Measurements from ENCODE around the gene ZGPAT.

Gene ZGPAT

GRCh38 chr20:63678667-63679465 lies 29.0 kb upstream of the ZGPAT start:
- no peak for DNase-seq

GRCh38 chr20:63679799-63680305 lies 28.0 kb upstream of the ZGPAT start:
- DNase-seq, result no peak

GRCh38 chr20:63680427-63680826 lies 27.4 kb upstream of the ZGPAT start:
- DNase-seq, result no peak

GRCh38 chr20:63680857-63681608 lies 26.8 kb upstream of the ZGPAT start:
- no peak for DNase-seq

- DNase-seq, result no peak
These were observed 26.2 kb upstream of the ZGPAT start for GRCh38 chr20:63681609-63682142.

- DNase-seq, result no peak
These were observed 25.3 kb upstream of the ZGPAT start for GRCh38 chr20:63682384-63683139.

- no peak for DNase-seq
These were observed 22.4 kb upstream of the ZGPAT start for GRCh38 chr20:63685269-63686026.

GRCh38 chr20:63686094-63686491 lies 21.7 kb upstream of the ZGPAT start:
- no peak for DNase-seq

- peak in 1 of 2 donors; percentile 42 for DNase-seq
These were observed 21.1 kb upstream of the ZGPAT start for GRCh38 chr20:63686492-63687321.

- no peak for DNase-seq
These were observed 20.2 kb upstream of the ZGPAT start for GRCh38 chr20:63687419-63688178.

- no peak for DNase-seq
These were observed 19.4 kb upstream of the ZGPAT start for GRCh38 chr20:63688228-63689045.

- DNase-seq, result no peak
These were observed 18.5 kb upstream of the ZGPAT start for GRCh38 chr20:63689046-63690002.

- DNase-seq, result no peak
These were observed 17.6 kb upstream of the ZGPAT start for GRCh38 chr20:63690003-63690897.

- DNase-seq, result no peak
These were observed 16.7 kb upstream of the ZGPAT start for GRCh38 chr20:63690898-63691710.

- no peak for DNase-seq
These were observed 16.0 kb upstream of the ZGPAT start for GRCh38 chr20:63691711-63692435.

Data from stimulated activated CD4-positive, alpha-beta T cell treated with anti-CD3 and anti-CD28 coated beads, Interleukin-2, amount 100 ng/mL, for 48 hours (primary cell).